IPS DF 6.9 (cell line): ENCODE data around the gene RHD.
"Not testable (repeated sequence)": the region's sequence is repeated elsewhere in the genome, so short reads cannot be mapped to it uniquely, and the experiment has no call there.

Source experiments
- DNase-seq: peaks from one replicate; pipeline ENCODE4 v3.0.0-alpha.2; 2013; ENCODE audit warnings: low read depth, low spot score
- H3K27ac ChIP-seq: one replicate; pipeline ENCODE4 v1.5.1; 2013; ENCODE audit warnings: low read length, control low read depth
- H3K27me3 ChIP-seq: 2 replicates; pipeline ENCODE4 v1.6.1; 2013; ENCODE audit warnings: mild to moderate bottlenecking, low read length; ENCODE audit not compliant: control insufficient read depth, insufficient read depth
- H3K36me3 ChIP-seq: 2 replicates; pipeline ENCODE4 v1.6.1; 2013; ENCODE audit warnings: low read length; ENCODE audit not compliant: control insufficient read depth, insufficient read depth
- H3K4me1 ChIP-seq: 2 replicates; pipeline ENCODE4 v1.6.1; 2013; ENCODE audit warnings: low read length; ENCODE audit not compliant: control insufficient read depth, insufficient read depth
- H3K4me3 ChIP-seq: 2 replicates; pipeline ENCODE4 v1.5.1; 2013; ENCODE audit warnings: mild to moderate bottlenecking, low read length
- H3K9me3 ChIP-seq: 2 replicates; pipeline ENCODE4 v1.6.1; 2013; ENCODE audit warnings: low read length, inconsistent platforms; ENCODE audit not compliant: control insufficient read depth, insufficient read depth
- WGBS: extraction: QIAGEN DNeasy Blood & Tissue Kit; methylation state at CpG from one replicate; pipeline ENCODE4 v1.1.7; 2013; ENCODE audit warnings: mixed read lengths, missing lambda C conversion rate; ENCODE audit not compliant: insufficient read length, insufficient coverage; 5-methylcytosine and 5-hydroxymethylcytosine counted together

The RHD gene

DNA sequence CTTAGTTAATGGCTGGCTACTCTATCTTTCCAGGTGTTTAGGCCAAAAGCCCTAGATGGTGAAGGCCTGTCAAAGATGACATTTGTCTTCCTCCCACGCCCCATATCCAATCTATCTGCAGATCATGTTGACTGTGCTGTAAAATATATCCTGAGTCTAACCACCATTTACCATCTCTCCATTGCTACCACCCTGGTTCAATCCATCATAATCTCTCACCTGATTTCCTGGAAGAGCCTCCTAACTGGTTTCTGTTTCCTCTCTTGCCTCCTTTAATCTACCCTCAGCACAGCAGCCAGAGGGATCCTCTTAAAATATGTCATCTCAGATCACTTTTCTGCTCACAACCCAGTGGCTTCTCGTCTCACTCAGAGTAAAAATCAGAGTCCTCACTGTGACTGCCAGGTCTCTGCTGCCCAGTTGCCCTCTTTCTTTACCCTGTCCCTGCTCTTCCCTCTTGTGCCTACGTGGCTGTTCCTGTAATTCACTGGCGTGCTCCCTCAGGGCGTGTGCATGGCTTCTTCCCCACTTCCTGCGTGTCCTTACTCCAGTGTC is 83.6 kb downstream of the RHD start:
- no peaks in the 10 kb centered on the region for H3K9me3 ChIP-seq
- no peak overlapping the region for H3K4me3 ChIP-seq
- H3K27me3 ChIP-seq = no peaks in the 10 kb centered on the region
- no peak overlapping the region for H3K27ac ChIP-seq
- no CpG with 5 or more reads among the region's 6 CpGs for WGBS
- DNase-seq = no peak
- H3K4me1 ChIP-seq = no peaks in the 10 kb centered on the region
- H3K36me3 ChIP-seq = peaks cover 7% of the 10 kb centered on the region; the same call in 1 of the 2 replicates

DNA sequence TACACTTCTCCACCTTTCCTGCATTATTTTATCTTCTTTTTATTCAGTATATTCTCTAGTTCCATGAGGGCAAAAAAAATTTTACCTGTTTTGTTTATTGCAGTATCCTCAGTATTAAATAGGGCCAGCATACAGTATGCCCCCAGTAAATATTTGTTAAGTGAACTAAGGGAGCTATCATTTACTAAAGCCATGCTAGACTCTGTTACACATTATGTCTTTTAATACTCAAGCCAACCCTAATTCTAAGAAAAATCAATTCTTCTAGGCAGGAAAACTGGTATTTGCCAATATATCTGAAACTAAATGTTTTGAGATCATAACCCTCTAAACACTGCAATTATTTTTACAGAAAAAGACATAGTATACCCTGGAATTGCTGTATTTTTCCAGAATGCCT is 84.1 kb downstream of the RHD start:
- H3K4me3 ChIP-seq = no peak overlapping the region
- no peaks in the 10 kb centered on the region for H3K9me3 ChIP-seq
- H3K27ac ChIP-seq = no peak overlapping the region
- H3K27me3 ChIP-seq = no peaks in the 10 kb centered on the region
- DNase-seq = no peak
- no peaks in the 10 kb centered on the region for H3K4me1 ChIP-seq
- peaks cover 7% of the 10 kb centered on the region; the same call in 1 of the 2 replicates for H3K36me3 ChIP-seq

DNA sequence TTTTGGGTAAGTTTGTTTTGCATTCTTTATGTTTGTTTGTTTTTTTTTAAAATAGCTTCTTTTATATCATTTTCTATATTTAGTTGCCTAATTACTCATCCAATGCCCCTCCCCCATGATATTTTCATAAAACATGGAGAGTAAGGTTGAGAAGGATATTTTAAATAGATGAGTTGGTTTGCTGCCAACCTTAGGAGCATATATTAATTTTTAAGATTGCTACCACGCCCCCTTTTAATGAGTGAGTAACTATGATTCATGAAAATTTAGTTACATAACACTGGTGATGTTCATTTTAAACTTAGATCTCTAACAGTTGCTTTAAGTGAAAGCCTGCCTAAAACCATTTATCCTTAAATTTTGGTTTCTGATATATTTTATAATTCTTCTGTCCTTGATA is 84.5 kb downstream of the RHD start:
- H3K9me3 ChIP-seq = no peaks in the 10 kb centered on the region
- H3K4me1 ChIP-seq = no peaks in the 10 kb centered on the region
- H3K27me3 ChIP-seq = no peaks in the 10 kb centered on the region
- WGBS = no CpG with 5 or more reads among the region's 1 CpG
- no peak for DNase-seq
- no peak overlapping the region for H3K4me3 ChIP-seq
- H3K27ac ChIP-seq = no peak overlapping the region
- H3K36me3 ChIP-seq = peaks cover 7% of the 10 kb centered on the region; the same call in 1 of the 2 replicates

DNA sequence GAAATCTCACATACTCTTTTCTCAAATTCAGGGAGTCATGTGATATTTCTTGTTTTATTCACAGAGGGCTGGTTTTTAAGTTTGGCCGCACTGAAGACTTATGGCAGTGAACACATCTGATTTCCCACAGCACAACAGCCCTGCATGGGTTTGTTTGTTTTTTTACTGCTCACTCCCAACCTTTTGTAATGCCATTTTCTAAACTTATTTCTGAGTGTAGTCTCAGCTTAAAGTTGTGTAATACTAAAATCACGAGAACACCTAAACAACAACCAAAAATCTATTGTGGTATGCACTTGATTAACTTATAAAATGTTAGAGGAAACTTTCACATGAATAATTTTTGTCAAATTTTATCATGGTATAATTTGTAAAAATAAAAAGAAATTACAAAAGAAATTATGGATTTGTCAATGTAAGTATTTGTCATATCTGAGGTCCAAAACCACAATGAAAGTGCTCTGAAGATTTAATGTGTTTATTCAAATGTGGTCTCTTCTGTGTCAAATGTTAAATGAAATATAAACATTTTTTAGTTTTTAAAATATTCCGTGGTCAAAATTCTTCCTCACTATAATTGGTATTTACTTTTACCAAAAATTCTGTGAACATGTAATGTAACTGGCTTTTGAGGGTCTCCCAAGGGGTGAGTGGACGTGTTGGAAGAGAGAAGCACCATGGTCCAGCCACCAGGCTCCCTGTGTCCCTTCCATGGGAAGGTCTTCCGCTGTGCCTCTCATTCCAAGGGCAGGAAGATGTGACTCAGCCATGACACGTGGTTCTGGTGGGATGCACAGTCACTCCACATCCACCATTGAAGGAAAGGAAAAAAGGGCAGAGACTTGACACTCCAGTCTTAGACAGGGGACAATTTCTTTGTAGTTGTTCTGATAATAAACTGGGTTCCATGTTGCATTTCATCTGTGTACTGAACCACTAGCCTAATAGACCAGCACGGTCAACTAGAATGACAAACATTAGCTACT is 88.6 kb downstream of the RHD start:
- no CpG with 5 or more reads among the region's 7 CpGs for WGBS
- no peaks in the 10 kb centered on the region for H3K27me3 ChIP-seq
- no peak for DNase-seq
- H3K4me1 ChIP-seq = no peaks in the 10 kb centered on the region
- peaks cover 7% of the 10 kb centered on the region; the same call in 1 of the 2 replicates for H3K36me3 ChIP-seq
- no peaks in the 10 kb centered on the region for H3K9me3 ChIP-seq
- H3K27ac ChIP-seq = no peak overlapping the region
- no peak overlapping the region for H3K4me3 ChIP-seq

DNA sequence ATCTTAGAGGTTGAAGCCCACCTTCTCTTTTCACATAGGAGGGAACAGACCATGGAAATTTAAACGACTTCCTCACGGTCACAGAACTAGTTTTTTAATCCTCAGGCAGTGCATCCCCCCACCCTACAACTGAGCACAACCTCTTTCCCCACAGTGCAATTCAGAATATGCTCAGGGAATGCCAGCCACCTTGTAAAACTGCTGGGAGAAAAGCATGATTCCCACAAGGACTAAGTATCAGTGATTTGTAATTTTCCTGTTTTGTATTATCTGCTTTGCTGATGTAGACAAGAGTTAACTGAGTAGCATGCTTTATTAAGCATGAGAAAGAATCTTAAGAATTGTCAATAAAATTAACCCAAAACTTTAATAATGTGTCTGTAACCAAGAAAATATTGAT is 89.6 kb downstream of the RHD start:
- no CpG with 5 or more reads among the region's 2 CpGs for WGBS
- Histone ChIP-seq H3K36me3 (peaks cover 7% of the 10 kb centered on the region; the same call in 1 of the 2 replicates), H3K4me3 (no peak overlapping the region), H3K27ac (no peak overlapping the region), H3K4me1 (no peaks in the 10 kb centered on the region), H3K9me3 (no peaks in the 10 kb centered on the region), H3K27me3 (no peaks in the 10 kb centered on the region)
- no peak for DNase-seq

DNA sequence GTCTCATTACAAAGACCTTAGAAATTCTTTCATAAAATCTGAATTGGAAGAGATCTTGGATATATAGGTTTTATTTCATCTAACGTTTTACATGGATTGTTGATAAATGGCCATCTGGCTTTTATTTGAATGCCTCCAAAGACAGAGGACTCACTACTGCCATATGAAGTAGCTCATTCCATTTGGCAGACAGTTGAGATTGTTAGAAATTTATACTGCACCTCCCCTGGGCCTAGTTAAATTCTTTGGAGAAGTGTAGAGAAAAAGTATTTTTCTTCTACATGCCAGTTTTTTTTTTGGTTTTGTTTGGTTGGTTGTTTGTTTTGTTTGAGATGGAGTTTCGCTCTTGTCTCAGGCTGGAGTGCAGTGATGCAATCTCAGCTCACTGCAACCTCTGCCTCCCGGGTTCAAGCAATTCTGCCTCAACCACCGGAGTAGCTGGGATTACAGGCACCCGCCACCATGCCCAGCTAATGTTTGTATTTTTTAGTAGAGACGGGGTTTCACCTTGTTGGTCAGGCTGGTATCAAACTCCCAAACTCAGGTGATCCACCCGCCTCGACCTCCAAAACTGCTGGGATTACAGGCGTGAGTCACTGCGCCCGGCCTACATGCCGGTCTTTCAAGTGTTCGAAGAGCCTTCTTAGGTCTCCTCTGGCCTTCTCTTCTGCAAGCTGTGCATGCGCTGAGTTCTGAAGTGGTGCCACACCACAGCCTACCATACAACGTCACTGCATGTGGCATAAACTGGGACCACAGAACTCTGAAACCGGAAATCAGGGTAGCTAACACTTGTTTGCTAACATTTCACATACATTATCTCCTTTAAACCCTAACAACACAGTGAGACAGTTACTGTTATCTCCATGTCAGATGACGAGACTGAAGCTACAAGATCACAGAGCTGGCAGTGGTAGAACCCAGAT is 90.6 kb downstream of the RHD start:
- no CpG with 5 or more reads among the region's 17 CpGs for WGBS
- H3K4me3 ChIP-seq, H3K4me1 ChIP-seq, H3K27ac ChIP-seq, H3K9me3 ChIP-seq, DNase-seq, H3K27me3 ChIP-seq, H3K36me3 ChIP-seq: not testable (repeated sequence)

DNA sequence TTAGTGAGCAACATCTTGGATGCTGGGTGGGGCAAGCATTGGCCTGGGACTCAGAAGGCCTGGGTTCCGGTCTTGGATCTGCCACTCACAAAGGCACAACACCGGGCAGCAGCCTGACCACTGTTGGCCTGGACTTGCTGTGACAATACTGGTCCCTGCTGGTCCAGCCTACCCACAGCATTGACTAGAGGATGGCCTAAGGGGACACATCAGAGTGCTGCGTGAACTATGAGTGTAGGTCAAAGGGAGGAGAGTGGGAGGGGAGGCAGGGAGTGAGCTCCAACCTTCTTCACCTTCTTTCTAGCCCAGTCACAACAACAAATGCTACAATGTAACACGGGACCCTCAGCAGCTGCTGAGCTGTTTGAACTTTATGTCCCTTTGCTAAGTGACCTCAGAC is 96.9 kb downstream of the RHD start:
- no peaks in the 10 kb centered on the region for H3K27me3 ChIP-seq
- WGBS = no CpG with 5 or more reads among the region's 4 CpGs
- no peaks in the 10 kb centered on the region for H3K9me3 ChIP-seq
- H3K4me3 ChIP-seq = no peak overlapping the region
- H3K27ac ChIP-seq = no peak overlapping the region
- no peaks in the 10 kb centered on the region for H3K36me3 ChIP-seq
- DNase-seq = no peak
- H3K4me1 ChIP-seq = no peaks in the 10 kb centered on the region; the same call in 1 of the 2 replicates

DNA sequence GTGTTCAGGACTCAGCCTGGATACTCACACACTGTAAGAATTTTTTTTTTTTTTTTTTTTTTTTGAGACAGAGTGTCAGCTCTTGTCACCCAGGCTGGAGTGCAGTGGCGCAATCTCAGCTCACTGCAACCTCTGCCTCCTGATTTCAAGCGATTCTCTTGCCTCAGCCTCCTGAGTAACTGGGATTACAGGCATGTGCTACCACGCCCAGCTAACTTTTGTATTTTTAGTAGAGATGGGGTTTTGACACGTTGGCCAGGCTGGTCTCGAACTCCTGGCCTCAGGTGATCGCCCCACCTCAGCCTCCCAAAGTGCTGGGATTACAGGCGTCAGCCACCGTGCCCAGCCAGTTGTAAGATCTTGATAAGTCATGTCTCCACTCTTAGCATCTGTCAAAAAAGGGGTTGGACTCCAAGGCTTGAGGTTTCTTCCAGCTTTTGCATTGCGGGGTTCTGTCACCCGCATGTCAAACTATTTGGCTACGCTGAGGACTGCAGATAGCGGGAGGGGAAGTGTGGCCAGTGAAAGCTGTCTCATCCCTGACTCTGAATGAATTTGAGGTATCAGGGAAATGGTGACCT is 97.5 kb downstream of the RHD start:
- no CpG with 5 or more reads among the region's 12 CpGs for WGBS
- not testable (repeated sequence) for H3K36me3 ChIP-seq, H3K27ac ChIP-seq, H3K9me3 ChIP-seq, H3K27me3 ChIP-seq, H3K4me1 ChIP-seq, DNase-seq, H3K4me3 ChIP-seq

DNA sequence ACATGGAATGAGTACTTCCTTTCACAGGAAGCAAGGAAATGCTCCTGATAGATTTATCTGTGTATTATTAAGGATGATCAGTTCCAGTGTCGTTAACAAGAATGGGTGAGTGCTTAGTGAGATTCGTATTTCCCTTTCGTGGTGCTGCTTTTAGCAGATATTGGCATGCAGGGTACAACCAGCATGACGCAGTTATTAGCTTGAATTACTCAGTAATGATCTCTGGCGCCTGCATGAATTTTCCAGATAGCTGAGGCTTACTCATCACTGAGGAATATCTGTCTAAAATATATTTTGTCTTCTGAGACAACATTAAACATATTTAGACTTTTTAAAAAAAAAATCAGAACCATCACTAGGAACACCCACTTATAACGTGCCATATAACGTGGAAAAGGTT is 99.4 kb downstream of the RHD start:
- H3K36me3 ChIP-seq, H3K4me1 ChIP-seq, H3K4me3 ChIP-seq, H3K9me3 ChIP-seq, H3K27ac ChIP-seq, DNase-seq, H3K27me3 ChIP-seq: not testable (repeated sequence)
- no CpG with 5 or more reads among the region's 7 CpGs for WGBS

DNA sequence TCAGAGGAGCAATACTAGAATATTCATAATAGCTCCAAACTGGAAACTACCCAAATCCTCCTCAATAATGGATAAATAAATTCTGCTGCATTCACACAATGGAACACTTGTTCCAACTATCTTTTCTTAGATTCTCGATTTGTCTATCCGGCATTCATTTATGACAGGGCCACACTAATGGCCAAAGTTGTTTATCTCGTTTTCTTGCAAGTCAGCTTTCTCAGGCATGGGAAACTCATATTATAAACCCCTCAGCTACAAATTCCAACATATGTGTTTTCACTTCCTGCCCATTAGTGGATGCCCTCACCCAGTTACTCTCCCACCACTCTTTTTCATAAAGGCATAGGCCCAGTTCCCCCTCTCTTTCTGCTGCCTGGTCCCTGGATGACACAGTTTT is 106.1 kb downstream of the RHD start:
- H3K4me1 ChIP-seq, H3K27me3 ChIP-seq, H3K9me3 ChIP-seq, DNase-seq, H3K27ac ChIP-seq, H3K36me3 ChIP-seq, H3K4me3 ChIP-seq: not testable (repeated sequence)
- WGBS = no CpG with 5 or more reads among the region's 3 CpGs
